IMR-90 (cell line): ENCODE measurements around the gene SYNGR1.

Experiments used
- BHLHE40 ChIP-seq: fragments of 150-350 bp; IDR thresholded peaks from 2 replicates; pipeline ENCODE4 v1.6.1; 2016; ENCODE audit warnings: mild to moderate bottlenecking, low read depth, low read length
- FOS ChIP-seq: fragments of 150-350 bp; IDR thresholded peaks from 2 replicates; pipeline ENCODE4 v1.6.1; 2016; ENCODE audit warnings: low read depth, low read length
- MXI1 ChIP-seq: IDR thresholded peaks from 2 replicates; pipeline ENCODE4 v1.6.1; 2012; ENCODE audit warnings: low read depth, mild to moderate bottlenecking, low read length, moderate library complexity, borderline replicate concordance
- POLR2A ChIP-seq: IDR thresholded peaks from 2 replicates; pipeline ENCODE4 v1.6.1; 2012; ENCODE audit warnings: mild to moderate bottlenecking, low read depth, low read length
- SMC3 ChIP-seq: fragments of 150-350 bp; IDR thresholded peaks from 2 replicates; pipeline ENCODE4 v1.6.1; 2016; ENCODE audit warnings: low read depth, mild to moderate bottlenecking, antibody characterized with exemption, low read length, moderate library complexity
- TF ChIP-seq, protein P1 (sequence below): conservative IDR thresholded peaks from 2 replicates; pipeline ENCODE4 v1.5.1; 2012; ENCODE audit warnings: mild to moderate bottlenecking, low read depth, low read length, improper control_type of control experiment

DNA sequence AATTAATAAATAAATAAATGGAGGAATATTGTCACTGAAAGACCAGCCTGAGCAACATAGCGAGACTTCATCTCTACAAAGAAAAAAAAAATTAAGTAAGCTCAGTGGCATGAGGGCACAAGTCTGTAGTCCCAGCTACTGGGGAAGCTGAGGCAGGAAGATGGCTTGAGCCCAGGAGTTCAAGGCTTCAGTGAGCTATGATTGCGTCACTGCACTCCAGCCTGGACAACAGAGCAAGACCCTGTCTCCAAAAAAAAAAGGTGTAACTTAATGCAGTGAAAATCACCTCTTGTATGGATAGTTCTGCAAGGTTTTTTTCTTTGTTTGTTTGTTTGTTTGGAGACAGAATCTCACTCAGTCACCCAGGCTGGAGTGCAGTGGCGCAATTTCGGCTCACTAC, 4.6 kb upstream of the SYNGR1 start:
- TF ChIP-seq, protein P1, sequence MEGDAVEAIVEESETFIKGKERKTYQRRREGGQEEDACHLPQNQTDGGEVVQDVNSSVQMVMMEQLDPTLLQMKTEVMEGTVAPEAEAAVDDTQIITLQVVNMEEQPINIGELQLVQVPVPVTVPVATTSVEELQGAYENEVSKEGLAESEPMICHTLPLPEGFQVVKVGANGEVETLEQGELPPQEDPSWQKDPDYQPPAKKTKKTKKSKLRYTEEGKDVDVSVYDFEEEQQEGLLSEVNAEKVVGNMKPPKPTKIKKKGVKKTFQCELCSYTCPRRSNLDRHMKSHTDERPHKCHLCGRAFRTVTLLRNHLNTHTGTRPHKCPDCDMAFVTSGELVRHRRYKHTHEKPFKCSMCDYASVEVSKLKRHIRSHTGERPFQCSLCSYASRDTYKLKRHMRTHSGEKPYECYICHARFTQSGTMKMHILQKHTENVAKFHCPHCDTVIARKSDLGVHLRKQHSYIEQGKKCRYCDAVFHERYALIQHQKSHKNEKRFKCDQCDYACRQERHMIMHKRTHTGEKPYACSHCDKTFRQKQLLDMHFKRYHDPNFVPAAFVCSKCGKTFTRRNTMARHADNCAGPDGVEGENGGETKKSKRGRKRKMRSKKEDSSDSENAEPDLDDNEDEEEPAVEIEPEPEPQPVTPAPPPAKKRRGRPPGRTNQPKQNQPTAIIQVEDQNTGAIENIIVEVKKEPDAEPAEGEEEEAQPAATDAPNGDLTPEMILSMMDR: no peak
- TF ChIP-seq MXI1 (no peak), POLR2A (no peak), SMC3 (no peak), FOS (no peak), BHLHE40 (no peak)
